ENCODE results near the gene TAF5L.

Gene TAF5L

DNA sequence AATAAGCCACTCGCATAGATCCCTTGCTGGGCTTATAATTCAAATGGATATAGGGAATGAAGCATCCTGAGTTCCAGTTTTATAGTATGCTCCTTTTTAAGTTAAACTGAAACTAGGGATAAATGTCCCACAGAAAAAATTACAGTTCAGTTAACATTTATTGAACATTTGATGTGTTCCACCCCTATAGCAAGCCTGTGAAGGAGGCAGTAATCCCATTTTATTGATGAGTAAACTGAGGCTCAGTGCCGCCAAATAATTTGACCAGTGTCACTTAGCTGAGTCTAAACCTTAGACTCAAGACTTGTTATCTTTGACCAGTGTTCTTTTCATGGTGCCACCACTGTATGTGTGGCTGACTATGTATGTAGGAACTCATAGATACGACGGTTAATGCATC, 22.5 kb upstream of the TAF5L start:
- Histone ChIP-seq H3K18ac (ENCODE audit: low read length) (no peak overlapping the region), H3K4me2 (ENCODE audit: insufficient read depth, low read length, poor library complexity, severe bottlenecking) (no peak overlapping the region), H2AK5ac (ENCODE audit: low read depth, low read length) (no peak overlapping the region), H3K4me1 (ENCODE audit: control insufficient read depth in 2 of 2, insufficient read depth in 1 of 2, low read depth in 1 of 2, low read length in 2 of 2) (no peaks in the 10 kb centered on the region), H3K9me3 (replicated peaks in 1 of 2; ENCODE audit: control insufficient read depth in 2 of 2, insufficient read depth in 1 of 2, low read depth in 1 of 2, low read length in 2 of 2) (no peaks in the 10 kb centered on the region), H2BK5ac (ENCODE audit: low read length) (no peak overlapping the region), H2BK12ac (ENCODE audit: low read length) (no peak overlapping the region), H2BK15ac (ENCODE audit: low read length) (no peak overlapping the region), H3K4ac (ENCODE audit: low read length) (no peak overlapping the region), H3K79me1 (ENCODE audit: low read depth, low read length) (no peaks in the 10 kb centered on the region), H3K27me3 (ENCODE audit: control insufficient read depth in 3 of 3, insufficient read depth in 3 of 3, low read depth in 1 of 3, low read length in 3 of 3) (no peaks in the 10 kb centered on the region), H3K23ac (ENCODE audit: low read depth, low read length, poor library complexity) (no peak overlapping the region), H3K14ac (ENCODE audit: low read length) (no peak overlapping the region), H2BK120ac (ENCODE audit: low read depth, low read length) (no peak overlapping the region), H2AFZ (ENCODE audit: low read length) (no peak overlapping the region), H3K27ac (replicated peaks; ENCODE audit: low read length) (no peak overlapping the region), H3K36me3 (replicated peaks in 1 of 2; ENCODE audit: control insufficient read depth in 2 of 2, insufficient read depth in 2 of 2, low read length in 2 of 2) (peaks cover 46 to 97% of the 10 kb centered on the region in 2 donors), H4K8ac (ENCODE audit: low read depth, low read length) (no peak overlapping the region), H4K91ac (ENCODE audit: low read depth, low read length, poor library complexity) (no peak overlapping the region), H3K4me3 (ENCODE audit: low read length in 2 of 2) (no peak overlapping the region), H3K9ac (ENCODE audit: low read depth, low read length, poor library complexity) (no peak overlapping the region)
- WGBS, 2 donors (ENCODE audit: extremely low coverage in 2 of 2, insufficient read length in 2 of 2, insufficient replicate concordance in 1 of 2): no CpG with 5 or more reads among the region's 4 CpGs
- no peak for DNase-seq (ENCODE audit: low spot score)

DNA sequence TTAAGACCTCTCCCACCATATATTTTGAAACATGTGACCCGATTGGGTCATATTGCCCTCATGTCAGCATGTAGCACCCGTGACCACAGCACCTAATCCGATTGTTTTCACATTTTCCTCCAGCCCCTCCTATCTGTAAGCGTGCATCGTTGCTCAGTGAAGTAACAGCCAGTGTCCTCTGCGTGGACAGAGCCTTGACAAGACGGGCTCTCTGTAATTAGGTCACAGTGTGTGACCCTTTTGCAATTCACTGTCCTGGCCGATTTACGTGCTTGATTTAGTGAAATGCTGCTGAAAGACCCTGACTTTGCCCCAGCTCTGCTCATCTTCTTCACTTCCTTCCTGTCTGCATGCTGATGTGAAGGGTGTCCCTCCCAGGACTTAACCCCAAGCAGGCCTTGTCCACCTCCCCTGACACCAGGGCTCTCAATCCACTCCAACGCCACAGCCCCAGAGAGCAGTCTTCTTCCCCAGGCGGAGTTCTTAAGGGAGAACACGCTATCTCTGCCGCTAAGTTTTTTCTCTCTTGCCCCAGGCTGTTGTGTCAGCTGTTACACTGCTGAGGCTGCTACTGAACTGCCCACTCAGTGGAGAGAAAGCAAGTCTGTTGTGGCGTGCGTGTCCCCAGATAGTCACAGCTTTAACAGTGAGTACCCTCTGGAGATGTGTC, 19.5 kb upstream of the TAF5L start:
- no peak for DNase-seq (ENCODE audit: low spot score)
- no CpG with 5 or more reads among the region's 15 CpGs for WGBS, 2 donors (ENCODE audit: extremely low coverage in 2 of 2, insufficient read length in 2 of 2, insufficient replicate concordance in 1 of 2)
- no peak overlapping the region for H4K91ac ChIP-seq (ENCODE audit: low read depth, low read length, poor library complexity)

DNA sequence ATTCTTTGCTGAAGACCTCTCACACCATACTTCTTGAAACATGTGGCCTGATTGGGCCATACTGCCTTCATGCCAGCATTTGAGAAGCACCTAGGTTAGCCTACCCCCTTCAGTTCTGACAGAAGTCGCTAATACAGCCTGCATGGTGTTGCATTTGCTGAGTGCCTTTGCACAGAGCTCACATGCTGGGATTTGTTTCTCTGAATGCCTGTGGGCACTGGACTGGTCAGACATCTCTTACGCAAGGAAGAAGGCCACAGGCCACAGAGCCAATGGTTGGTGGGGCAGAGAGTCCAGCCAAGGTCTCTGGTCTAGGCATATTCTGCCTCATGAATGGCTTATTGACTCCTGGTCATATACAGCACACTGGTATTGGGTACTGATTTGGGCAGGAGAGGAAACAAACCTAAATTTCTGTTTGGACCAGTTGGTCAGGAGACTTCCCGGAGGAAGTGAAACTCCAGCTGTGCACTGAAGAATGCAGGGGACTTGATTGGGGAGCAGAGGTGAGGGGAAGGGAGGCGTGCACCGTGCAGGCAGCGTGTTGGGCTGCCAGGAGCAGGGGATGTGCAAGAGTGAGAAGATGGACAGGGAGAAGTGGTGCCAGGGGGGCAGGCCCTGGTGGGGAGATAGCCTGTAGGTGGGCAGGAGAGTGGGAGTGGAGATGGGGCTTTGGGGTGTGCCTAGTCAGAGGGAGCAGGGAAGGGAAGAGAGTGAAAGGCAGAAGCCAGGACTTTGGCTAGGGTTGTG, 18.2 kb upstream of the TAF5L start:
- no peak overlapping the region for H2AFZ ChIP-seq (ENCODE audit: low read length)
- H2BK15ac ChIP-seq (ENCODE audit: low read length): no peak overlapping the region
- no peak overlapping the region for H3K9ac ChIP-seq (ENCODE audit: low read depth, low read length, poor library complexity)
- no peaks in the 10 kb centered on the region for H3K27me3 ChIP-seq (ENCODE audit: control insufficient read depth in 3 of 3, insufficient read depth in 3 of 3, low read depth in 1 of 3, low read length in 3 of 3)
- no peak overlapping the region for H3K23ac ChIP-seq (ENCODE audit: low read depth, low read length, poor library complexity)
- no peak overlapping the region for H4K8ac ChIP-seq (ENCODE audit: low read depth, low read length)
- peak overlapping the region; percentile 36 for H3K18ac ChIP-seq (ENCODE audit: low read length)
- no peak overlapping the region for H3K4ac ChIP-seq (ENCODE audit: low read length)
- H2AK5ac ChIP-seq (ENCODE audit: low read depth, low read length): no peak overlapping the region
- no peak overlapping the region for H2BK120ac ChIP-seq (ENCODE audit: low read depth, low read length)
- peaks cover 3% of the 10 kb centered on the region for H3K79me1 ChIP-seq (ENCODE audit: low read depth, low read length)
- no peak overlapping the region for H4K91ac ChIP-seq (ENCODE audit: low read depth, low read length, poor library complexity)
- no peak for DNase-seq (ENCODE audit: low spot score)
- peaks cover 44 to 92% of the 10 kb centered on the region in 2 donors for H3K36me3 ChIP-seq (replicated peaks in 1 of 2; ENCODE audit: control insufficient read depth in 2 of 2, insufficient read depth in 2 of 2, low read length in 2 of 2)
- no peak overlapping the region for H3K27ac ChIP-seq (replicated peaks; ENCODE audit: low read length)
- H3K4me3 ChIP-seq (ENCODE audit: low read length in 2 of 2): no peak overlapping the region
- peaks cover 0 to 6% of the 10 kb centered on the region in 2 donors for H3K4me1 ChIP-seq (ENCODE audit: control insufficient read depth in 2 of 2, insufficient read depth in 1 of 2, low read depth in 1 of 2, low read length in 2 of 2)
- no peak overlapping the region for H3K4me2 ChIP-seq (ENCODE audit: insufficient read depth, low read length, poor library complexity, severe bottlenecking)
- no peak overlapping the region for H2BK12ac ChIP-seq (ENCODE audit: low read length)
- no peak overlapping the region for H3K14ac ChIP-seq (ENCODE audit: low read length)
- H3K9me3 ChIP-seq (replicated peaks in 1 of 2; ENCODE audit: control insufficient read depth in 2 of 2, insufficient read depth in 1 of 2, low read depth in 1 of 2, low read length in 2 of 2): no peaks in the 10 kb centered on the region
- no peak overlapping the region for H2BK5ac ChIP-seq (ENCODE audit: low read length)
- WGBS, 2 donors (ENCODE audit: extremely low coverage in 2 of 2, insufficient read length in 2 of 2, insufficient replicate concordance in 1 of 2): no CpG with 5 or more reads among the region's 6 CpGs

More for the DNA sequence above, 19.5 kb upstream of the TAF5L start:
- no peak overlapping the region for H2BK5ac ChIP-seq (ENCODE audit: low read length)
- no peak overlapping the region for H4K8ac ChIP-seq (ENCODE audit: low read depth, low read length)
- no peak overlapping the region for H3K14ac ChIP-seq (ENCODE audit: low read length)
- H3K23ac ChIP-seq (ENCODE audit: low read depth, low read length, poor library complexity): peak overlapping the region; percentile 68
- no peak overlapping the region for H3K18ac ChIP-seq (ENCODE audit: low read length)
- no peak overlapping the region for H2AK5ac ChIP-seq (ENCODE audit: low read depth, low read length)
- peaks cover 0 to 5% of the 10 kb centered on the region in 2 donors for H3K4me1 ChIP-seq (ENCODE audit: control insufficient read depth in 2 of 2, insufficient read depth in 1 of 2, low read depth in 1 of 2, low read length in 2 of 2)
- H3K27ac ChIP-seq (replicated peaks; ENCODE audit: low read length): no peak overlapping the region
- H3K4me3 ChIP-seq (ENCODE audit: low read length in 2 of 2): no peak overlapping the region
- H2BK15ac ChIP-seq (ENCODE audit: low read length): no peak overlapping the region
- peaks cover 44 to 93% of the 10 kb centered on the region in 2 donors for H3K36me3 ChIP-seq (replicated peaks in 1 of 2; ENCODE audit: control insufficient read depth in 2 of 2, insufficient read depth in 2 of 2, low read length in 2 of 2)
- peaks cover 3% of the 10 kb centered on the region for H3K79me1 ChIP-seq (ENCODE audit: low read depth, low read length)
- H3K4ac ChIP-seq (ENCODE audit: low read length): no peak overlapping the region
- no peak overlapping the region for H2AFZ ChIP-seq (ENCODE audit: low read length)
- no peak overlapping the region for H3K4me2 ChIP-seq (ENCODE audit: insufficient read depth, low read length, poor library complexity, severe bottlenecking)
- no peak overlapping the region for H2BK12ac ChIP-seq (ENCODE audit: low read length)
- no peaks in the 10 kb centered on the region for H3K27me3 ChIP-seq (ENCODE audit: control insufficient read depth in 3 of 3, insufficient read depth in 3 of 3, low read depth in 1 of 3, low read length in 3 of 3)
- no peak overlapping the region for H2BK120ac ChIP-seq (ENCODE audit: low read depth, low read length)
- H3K9me3 ChIP-seq (replicated peaks in 1 of 2; ENCODE audit: control insufficient read depth in 2 of 2, insufficient read depth in 1 of 2, low read depth in 1 of 2, low read length in 2 of 2): no peaks in the 10 kb centered on the region
- no peak overlapping the region for H3K9ac ChIP-seq (ENCODE audit: low read depth, low read length, poor library complexity)

DNA sequence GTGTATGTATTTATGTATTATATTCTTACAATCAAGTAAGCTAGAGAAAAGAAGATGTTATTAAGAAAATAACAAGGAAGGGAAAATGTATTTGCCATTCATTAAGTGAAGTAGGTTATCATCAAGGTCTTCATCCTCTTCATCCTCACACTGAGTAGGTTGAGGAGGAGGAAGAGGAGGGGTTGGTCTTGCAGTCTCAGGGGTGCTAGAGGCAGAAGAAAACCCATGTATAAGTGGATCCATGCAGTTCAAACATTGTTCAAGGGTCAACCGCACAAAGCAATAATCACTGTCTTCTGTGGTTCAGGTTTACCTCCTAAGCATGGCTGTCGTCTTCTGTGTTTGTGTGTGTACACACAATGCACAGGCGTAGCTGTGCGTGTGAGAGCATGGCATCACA, 17.0 kb upstream of the TAF5L start:
- H3K23ac ChIP-seq (ENCODE audit: low read depth, low read length, poor library complexity): no peak overlapping the region
- H4K8ac ChIP-seq (ENCODE audit: low read depth, low read length): no peak overlapping the region
- whole genome bisulfite sequencing, 2 donors (ENCODE audit: extremely low coverage in 2 of 2, insufficient read length in 2 of 2, insufficient replicate concordance in 1 of 2): no CpG with 5 or more reads among the region's 4 CpGs
- H3K9me3 ChIP-seq (replicated peaks in 1 of 2; ENCODE audit: control insufficient read depth in 2 of 2, insufficient read depth in 1 of 2, low read depth in 1 of 2, low read length in 2 of 2): no peaks in the 10 kb centered on the region
- H3K9ac ChIP-seq (ENCODE audit: low read depth, low read length, poor library complexity): no peak overlapping the region
- no peak overlapping the region for H3K14ac ChIP-seq (ENCODE audit: low read length)
- H3K79me1 ChIP-seq (ENCODE audit: low read depth, low read length): peaks cover 3% of the 10 kb centered on the region
- H3K27ac ChIP-seq (replicated peaks; ENCODE audit: low read length): no peak overlapping the region
- no peak overlapping the region for H4K91ac ChIP-seq (ENCODE audit: low read depth, low read length, poor library complexity)
- no peak for DNase-seq (ENCODE audit: low spot score)
- H3K4ac ChIP-seq (ENCODE audit: low read length): no peak overlapping the region
- H3K27me3 ChIP-seq (ENCODE audit: control insufficient read depth in 3 of 3, insufficient read depth in 3 of 3, low read depth in 1 of 3, low read length in 3 of 3): no peaks in the 10 kb centered on the region
- no peak overlapping the region for H2BK5ac ChIP-seq (ENCODE audit: low read length)
- H3K4me2 ChIP-seq (ENCODE audit: insufficient read depth, low read length, poor library complexity, severe bottlenecking): no peak overlapping the region
- no peak overlapping the region for H2AFZ ChIP-seq (ENCODE audit: low read length)
- peaks cover 0 to 6% of the 10 kb centered on the region in 2 donors for H3K4me1 ChIP-seq (ENCODE audit: control insufficient read depth in 2 of 2, insufficient read depth in 1 of 2, low read depth in 1 of 2, low read length in 2 of 2)
- H2AK5ac ChIP-seq (ENCODE audit: low read depth, low read length): no peak overlapping the region
- no peak overlapping the region for H2BK15ac ChIP-seq (ENCODE audit: low read length)
- peaks cover 44 to 91% of the 10 kb centered on the region in 2 donors for H3K36me3 ChIP-seq (replicated peaks in 1 of 2; ENCODE audit: control insufficient read depth in 2 of 2, insufficient read depth in 2 of 2, low read length in 2 of 2)
- no peak overlapping the region for H3K4me3 ChIP-seq (ENCODE audit: low read length in 2 of 2)
- H3K18ac ChIP-seq (ENCODE audit: low read length): no peak overlapping the region
- H2BK120ac ChIP-seq (ENCODE audit: low read depth, low read length): no peak overlapping the region
- no peak overlapping the region for H2BK12ac ChIP-seq (ENCODE audit: low read length)

Measured in neuronal stem cell (in vitro differentiated cells).